SK-N-SH (cell line): ENCODE results near the gene PIEZO2. TPM values are rescaled to one million over a fixed set of nuclear protein-coding genes. Genes with fewer than 3 reads are reported as not detected.

Source experiments
- CTCF ChIA-PET: fragments of 300-600, 350-600 bp; formaldehyde crosslinking; extraction: SDS; loops from one replicate; lab custom pipeline; 2021; lab: Yijun Ruan, JAX
- POLR2A ChIA-PET: fragments of 350-600 bp; sonication (Branson Sonifier 250); formaldehyde crosslinking; extraction: SDS; loops from one replicate; lab custom pipeline; 2020; ENCODE audit warnings: antibody characterized with exemption, inconsistent platforms; lab: Yijun Ruan, JAX
- DNase-seq: peaks from one replicate; pipeline ENCODE4 v3.0.0; 2012
- H2AFZ ChIP-seq: fragments of 200-600 bp; sonication (generic); 2 replicates; pipeline ENCODE4 v1.8.1; 2016; ENCODE audit warnings: antibody characterized with exemption, mild to moderate bottlenecking, low read depth
- H3F3A ChIP-seq: fragments of 200-600 bp; sonication (generic); replicated peaks from 2 replicates; pipeline ENCODE3; 2016; ENCODE audit warnings: antibody characterized with exemption, mild to moderate bottlenecking; ENCODE audit not compliant: insufficient read depth
- H3K27ac ChIP-seq, 2 experiments: fragments of 200-500 bp in 1 of 2; fragments of 200-600 bp in 1 of 2; sonication (Bioruptor generic) in 1 of 2; sonication (generic), shearing (Covaris generic) in 1 of 2; 2 replicates each; pipeline versions ENCODE4 v1.5.1 to v1.6.1; 2014 to 2016; ENCODE audit warnings: low read depth in 2 of 2, inconsistent platforms in 1 of 2, low read length in 1 of 2, mild to moderate bottlenecking in 1 of 2, mixed read lengths in 1 of 2
- H3K27me3 ChIP-seq: fragments of 200-600 bp; sonication (generic), shearing (Covaris generic); 2 replicates; pipeline ENCODE4 v1.6.1; 2016; ENCODE audit warnings: mixed run types; ENCODE audit not compliant: insufficient read depth
- H3K36me3 ChIP-seq, 2 experiments: fragments of 200-500 bp in 1 of 2; fragments of 200-600 bp in 1 of 2; sonication (Bioruptor generic) in 1 of 2; sonication (generic) in 1 of 2; replicated peaks in 1 of 2; 2 replicates each; pipeline versions ENCODE3 to v1.5.1; 2014 to 2016; ENCODE audit warnings: low read length in 1 of 2, mild to moderate bottlenecking in 1 of 2; ENCODE audit not compliant: insufficient read depth in 2 of 2, control insufficient read depth in 1 of 2
- H3K4me1 ChIP-seq, 2 experiments: fragments of 200-500 bp in 1 of 2; fragments of 200-600 bp in 1 of 2; sonication (Bioruptor generic) in 1 of 2; sonication (generic), shearing (Covaris generic) in 1 of 2; 2 replicates each; pipeline versions ENCODE4 v1.5.1 to v1.6.1; 2014 to 2016; ENCODE audit warnings: low read depth in 1 of 2, low read length in 1 of 2, mixed run types in 1 of 2; ENCODE audit not compliant: insufficient read depth in 2 of 2, control insufficient read depth in 1 of 2
- H3K4me2 ChIP-seq: fragments of 200-600 bp; sonication (generic), shearing (Covaris generic); 2 replicates; pipeline ENCODE4 v1.6.1; 2017; ENCODE audit warnings: mixed run types
- H3K4me3 ChIP-seq, 2 experiments: fragments of 200-500 bp in 1 of 2; fragments of 200-600 bp in 1 of 2; sonication (Bioruptor generic) in 1 of 2; sonication (generic), shearing (Covaris generic) in 1 of 2; 2 replicates each; pipeline versions ENCODE4 v1.5.1 to v1.8.1; 2014 to 2016; ENCODE audit warnings: low read depth in 2 of 2, inconsistent platforms in 1 of 2, low read length in 1 of 2, mild to moderate bottlenecking in 1 of 2, mixed read lengths in 1 of 2, moderate library complexity in 1 of 2
- H3K79me2 ChIP-seq: fragments of 200-600 bp; sonication (generic); 2 replicates; pipeline ENCODE4 v1.8.1; 2017; ENCODE audit warnings: mild to moderate bottlenecking; ENCODE audit not compliant: insufficient read depth
- H3K9ac ChIP-seq: fragments of 200-600 bp; sonication (generic); 2 replicates; pipeline ENCODE4 v1.6.1; 2017; ENCODE audit warnings: mixed run types
- H3K9me2 ChIP-seq: fragments of 200-600 bp; sonication (generic); 2 replicates; pipeline ENCODE4 v1.6.1; 2017; ENCODE audit warnings: mixed run types
- H3K9me3 ChIP-seq: fragments of 200-600 bp; sonication (generic); 2 replicates; pipeline ENCODE4 v1.6.1; 2017; ENCODE audit warnings: mixed run types, mild to moderate bottlenecking, moderate library complexity
- H4K20me1 ChIP-seq: fragments of 200-600 bp; sonication (generic); 2 replicates; pipeline ENCODE4 v1.6.1; 2017; ENCODE audit warnings: mild to moderate bottlenecking, mixed run types; ENCODE audit not compliant: insufficient read depth
- CHD2 ChIP-seq: fragments of 150-350 bp; IDR thresholded peaks from 2 replicates; pipeline ENCODE4 v1.6.1; 2018; ENCODE audit warnings: low read length; ENCODE audit not compliant: partially characterized antibody
- CTCF ChIP-seq: fragments of 200-600 bp; sonication (generic); IDR thresholded peaks from 2 replicates; pipeline ENCODE4 v1.6.1; 2017; ENCODE audit warnings: antibody characterized with exemption, mild to moderate bottlenecking, moderate library complexity
- ELF1 ChIP-seq: IDR thresholded peaks from 2 replicates; pipeline ENCODE4 v1.4.0; 2012
- FOSL2 ChIP-seq: IDR thresholded peaks from 2 replicates; pipeline ENCODE4 v1.4.0; 2012; ENCODE audit warnings: low read depth, mild to moderate bottlenecking, moderate library complexity, borderline replicate concordance
- FOXJ3 ChIP-seq: sonication (generic); formaldehyde crosslinking; IDR thresholded peaks from 2 replicates; pipeline ENCODE4 v1.5.1; 2020; ENCODE audit warnings: mild to moderate bottlenecking, missing genetic modification reagents
- FOXM1 ChIP-seq: IDR thresholded peaks from 2 replicates; pipeline ENCODE4 v1.4.0; 2012; ENCODE audit warnings: low read depth, mild to moderate bottlenecking
- GATA2 ChIP-seq: sonication (generic); formaldehyde crosslinking; IDR thresholded peaks from 2 replicates; pipeline ENCODE4 v1.5.0; 2020; ENCODE audit warnings: mild to moderate bottlenecking, missing genetic modification reagents
- JUND ChIP-seq: IDR thresholded peaks from 2 replicates; pipeline ENCODE4 v1.4.0; 2012
- MAX ChIP-seq: IDR thresholded peaks from 2 replicates; pipeline ENCODE4 v1.4.0; 2012; ENCODE audit warnings: low read depth
- MEF2A ChIP-seq: IDR thresholded peaks from 2 replicates; pipeline ENCODE4 v1.4.0; 2012; ENCODE audit warnings: low read depth, borderline replicate concordance
- MXI1 ChIP-seq: IDR thresholded peaks from 2 replicates; pipeline ENCODE4 v1.6.1; 2012; ENCODE audit warnings: mild to moderate bottlenecking, low read depth, low read length, improper control_type of control experiment
- NFIC ChIP-seq: IDR thresholded peaks from 2 replicates; pipeline ENCODE4 v1.4.0; 2012; ENCODE audit warnings: borderline replicate concordance
- NRF1 ChIP-seq: IDR thresholded peaks from 2 replicates; pipeline ENCODE4 v1.6.1; 2012; ENCODE audit warnings: low read depth, mild to moderate bottlenecking, low read length
- PBX3 ChIP-seq: IDR thresholded peaks from 2 replicates; pipeline ENCODE4; 2012
- POLR2AphosphoS5 ChIP-seq: IDR thresholded peaks from 2 replicates; pipeline ENCODE4 v1.6.1; 2012; ENCODE audit warnings: low read depth, low read length
- RFX5 ChIP-seq: IDR thresholded peaks from 2 replicates; pipeline ENCODE4 v1.6.1; 2012; ENCODE audit warnings: mild to moderate bottlenecking, improper control_type of control experiment, low read length
- SIN3A ChIP-seq: IDR thresholded peaks from 2 replicates; pipeline ENCODE4 v1.6.1; 2012; ENCODE audit warnings: low read depth, mild to moderate bottlenecking, low read length, moderate library complexity, borderline replicate concordance
- SMC3 ChIP-seq: IDR thresholded peaks from 2 replicates; pipeline ENCODE4 v1.6.1; 2012; ENCODE audit warnings: low read depth, low read length, improper control_type of control experiment
- TAF1 ChIP-seq: IDR thresholded peaks from 2 replicates; pipeline ENCODE4 v1.6.1; 2012; ENCODE audit warnings: low read depth, mild to moderate bottlenecking, low read length, moderate library complexity, borderline replicate concordance
- TEAD4 ChIP-seq: IDR thresholded peaks from 2 replicates; pipeline ENCODE4 v1.4.0; 2012; ENCODE audit warnings: mild to moderate bottlenecking, borderline replicate concordance; ENCODE audit not compliant: insufficient read depth
- USF1 ChIP-seq: IDR thresholded peaks from 2 replicates; pipeline ENCODE4 v1.4.0; 2012; ENCODE audit warnings: low read depth, borderline replicate concordance
- ZBTB33 ChIP-seq: IDR thresholded peaks from 2 replicates; pipeline ENCODE4 v1.4.0; 2012; ENCODE audit warnings: low read depth, borderline replicate concordance
- WGBS: methylation state at CpG from one replicate; pipeline ENCODE4 v1.1.6; 2017; ENCODE audit warnings: low lambda C conversion rate; 5-methylcytosine and 5-hydroxymethylcytosine counted together
- polyA plus RNA-seq, 3 experiments: library from polyadenylated mRNA; depleted of rRNA; stranded (reverse); fragments of >200 nt; gene quantifications; 2 replicates each; pipeline ENCODE4 v1.2.3, GENCODE V29; 2012

PIEZO2 gene
- polyA plus RNA-seq, 1 of the 3 experiments (the other 2 are of a cell fraction): not detected

GRCh38 chr18:10971717-10972116 is 177.7 kb downstream of the PIEZO2 start (continued):
- TF ChIP-seq ZBTB33 (no peak), MAX (no peak), RFX5 (no peak), ELF1 (no peak), FOXM1 (no peak)

- 0% methylated on average over 2 of the region's 2 CpGs for WGBS
Measured at GRCh38 chr18:10965119-10965518, 184.2 kb downstream of the PIEZO2 start.

More at GRCh38 chr18:10965119-10965518, 184.2 kb downstream of the PIEZO2 start:
- no peak overlapping the region for H3K4me2 ChIP-seq
- H3K27ac ChIP-seq: no peak overlapping the region
- no peaks in the 10 kb centered on the region for H3F3A ChIP-seq
- POLR2A ChIA-PET: no interaction called here
- no peaks in the 10 kb centered on the region for H3K79me2 ChIP-seq
- H3K9me2 ChIP-seq: no peaks in the 10 kb centered on the region
- no peaks in the 10 kb centered on the region for H3K4me1 ChIP-seq
- H3K27me3 ChIP-seq: no peaks in the 10 kb centered on the region
- no peaks in the 10 kb centered on the region for H4K20me1 ChIP-seq
- no peaks in the 10 kb centered on the region for H3K9me3 ChIP-seq
- DNase-seq: no peak
- no peaks in the 10 kb centered on the region for H3K36me3 ChIP-seq
- H2AFZ ChIP-seq: no peak overlapping the region
- no peak overlapping the region for H3K9ac ChIP-seq
- H3K4me3 ChIP-seq: no peak overlapping the region
- no peak for TF ChIP-seq FOSL2
- no peak for TF ChIP-seq PBX3
- TF ChIP-seq TAF1: no peak
- TF ChIP-seq POLR2AphosphoS5: no peak
- no peak for TF ChIP-seq USF1
- no peak for TF ChIP-seq CHD2
- TF ChIP-seq GATA2 (CRISPR knock-in tag): no peak
- TF ChIP-seq MAX: no peak
- no peak for TF ChIP-seq NRF1
- TF ChIP-seq MXI1: no peak
- no peak for TF ChIP-seq ELF1
- TF ChIP-seq CTCF: no peak
- TF ChIP-seq NFIC: no peak
- TF ChIP-seq MEF2A: no peak
- TF ChIP-seq ZBTB33: no peak
- no peak for TF ChIP-seq TEAD4
- TF ChIP-seq SMC3: no peak
- no peak for TF ChIP-seq SIN3A
- TF ChIP-seq JUND: no peak
- TF ChIP-seq FOXJ3 (CRISPR knock-in tag): no peak
- CTCF ChIA-PET: no interaction called here
